ENCODE results near the gene RNF19B. TPM values are rescaled to one million over a fixed set of nuclear protein-coding genes. Genes with fewer than 3 reads are reported as not detected.

Gene RNF19B
- total RNA-seq, 2 experiments from 2014 or later: 14.0 to 15.8 TPM

- ATAC-seq (no peak), DNase-seq (no peak)
- no peaks in the 10 kb centered on the region for H3K36me3 Mint-ChIP-seq (ENCODE audit: low read depth)
- POLR2A ChIA-PET: no interaction called here
- CTCF ChIA-PET: interaction anchor here (0.9 to 3.8 kb wide), 3 partner anchors 9 to 195 kb away, joined by 3 to 33 read pairs (median 3); no protein-coding TSS in a partner anchor
- H3K27me3 Mint-ChIP-seq (ENCODE audit: low read depth): peaks cover 63% of the 10 kb centered on the region
- H3K4me3 Mint-ChIP-seq: no peak overlapping the region
- no peak overlapping the region for H3K27ac Mint-ChIP-seq
- no peaks in the 10 kb centered on the region for H3K9me3 Mint-ChIP-seq (ENCODE audit: insufficient read depth)
- H3K4me1 Mint-ChIP-seq (ENCODE audit: low read depth): peaks cover 4% of the 10 kb centered on the region
Observed at GRCh38 chr1:32890516-32891240, 73.9 kb downstream of the RNF19B start.

DNA sequence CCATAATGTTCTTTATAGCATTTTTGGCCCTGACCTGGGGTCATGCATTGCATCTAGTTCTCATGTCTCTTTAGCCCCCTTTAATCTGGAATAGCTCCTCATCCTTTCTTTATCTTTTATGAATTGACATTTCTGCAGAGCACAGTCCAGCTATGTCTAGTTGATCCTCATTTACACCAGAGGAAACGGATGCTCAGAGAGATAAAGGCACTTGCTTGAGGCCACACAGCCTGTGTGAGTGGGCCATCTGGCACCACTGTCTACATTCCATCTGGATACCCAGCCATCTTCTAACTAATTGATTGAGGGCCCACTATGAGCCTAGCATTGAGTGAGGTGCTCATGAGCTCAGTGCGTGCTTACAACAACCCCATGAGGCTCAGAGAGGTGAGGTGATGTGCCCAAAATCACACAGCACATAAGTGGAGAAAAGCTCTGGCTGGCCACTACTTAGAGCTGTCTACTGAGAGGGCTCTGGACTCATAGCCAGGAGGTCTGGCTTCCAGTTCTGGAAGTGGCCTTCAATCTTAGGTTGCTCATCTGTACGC is 74.8 kb downstream of the RNF19B start:
- Mint-ChIP-seq H3K9me3 (ENCODE audit: insufficient read depth) (no peaks in the 10 kb centered on the region), H3K27me3 (ENCODE audit: low read depth) (peaks cover 69% of the 10 kb centered on the region), H3K4me3 (no peak overlapping the region), H3K27ac (no peak overlapping the region), H3K4me1 (ENCODE audit: low read depth) (peaks cover 7% of the 10 kb centered on the region), H3K36me3 (ENCODE audit: low read depth) (no peaks in the 10 kb centered on the region)
- ChIA-PET POLR2A (no interaction called here), CTCF (interaction anchor here (1.0 to 1.3 kb wide), 2 partner anchors 10 to 177 kb away, joined by 3 read pairs; no protein-coding TSS in a partner anchor)
- DNase-seq (no peak), ATAC-seq (no peak)

- ChIA-PET CTCF (interaction anchor here (1.3 kb wide), 1 partner anchor 176 kb away, joined by 3 read pairs; no protein-coding TSS in a partner anchor), POLR2A (no interaction called here)
- DNase-seq: no peak
- H3K4me3 Mint-ChIP-seq: no peak overlapping the region
- peaks cover 7% of the 10 kb centered on the region for H3K4me1 Mint-ChIP-seq (ENCODE audit: low read depth)
- no peak for ATAC-seq
- H3K27ac Mint-ChIP-seq: no peak overlapping the region
- no peaks in the 10 kb centered on the region for H3K9me3 Mint-ChIP-seq (ENCODE audit: insufficient read depth)
- peaks cover 74% of the 10 kb centered on the region for H3K27me3 Mint-ChIP-seq (ENCODE audit: low read depth)
- no peaks in the 10 kb centered on the region for H3K36me3 Mint-ChIP-seq (ENCODE audit: low read depth)
Observed at GRCh38 chr1:32888677-32889420, 75.8 kb downstream of the RNF19B start.

DNA sequence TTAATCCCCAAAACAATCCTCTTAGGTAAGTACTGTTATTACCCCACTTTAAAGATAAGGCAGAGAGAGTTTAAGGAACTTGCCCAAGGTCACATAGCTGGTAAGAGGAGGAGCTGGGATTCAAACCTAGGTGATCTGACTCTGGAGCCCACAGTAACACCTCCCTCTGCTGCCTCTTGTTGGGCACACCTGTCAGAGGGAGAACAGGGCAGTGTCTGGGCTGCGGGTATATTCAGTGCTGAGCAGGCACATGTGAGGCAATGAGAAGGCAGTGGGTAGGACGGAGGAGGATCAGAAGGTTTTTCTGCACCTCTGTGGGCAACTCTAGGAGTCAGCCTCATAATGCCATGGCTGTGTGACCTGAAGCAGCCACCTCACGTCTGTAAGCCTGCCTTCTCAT is 76.5 kb downstream of the RNF19B start:
- H3K4me1 Mint-ChIP-seq (ENCODE audit: low read depth): peaks cover 7% of the 10 kb centered on the region
- no peak overlapping the region for H3K4me3 Mint-ChIP-seq
- no peaks in the 10 kb centered on the region for H3K36me3 Mint-ChIP-seq (ENCODE audit: low read depth)
- POLR2A ChIA-PET: no interaction called here
- CTCF ChIA-PET: no interaction called here
- no peak for ATAC-seq
- H3K9me3 Mint-ChIP-seq (ENCODE audit: insufficient read depth): no peaks in the 10 kb centered on the region
- H3K27me3 Mint-ChIP-seq (ENCODE audit: low read depth): peaks cover 77% of the 10 kb centered on the region
- no peak overlapping the region for H3K27ac Mint-ChIP-seq
- no peak for DNase-seq

- DNase-seq: no peak
- Mint-ChIP-seq H3K36me3 (ENCODE audit: low read depth) (no peaks in the 10 kb centered on the region), H3K9me3 (ENCODE audit: insufficient read depth) (no peaks in the 10 kb centered on the region), H3K4me1 (ENCODE audit: low read depth) (peaks cover 7% of the 10 kb centered on the region), H3K27ac (no peak overlapping the region), H3K27me3 (ENCODE audit: low read depth) (peaks cover 75% of the 10 kb centered on the region), H3K4me3 (no peak overlapping the region)
- CTCF ChIA-PET: interaction anchor here (1.3 kb wide), 1 partner anchor 169 kb away, joined by 3 read pairs; no protein-coding TSS in a partner anchor
- POLR2A ChIA-PET: interaction anchor here (1.1 kb wide), 1 partner anchor 10 kb away, joined by 4 read pairs; no protein-coding TSS in a partner anchor
- ATAC-seq: no peak
Observed at GRCh38 chr1:32887623-32888022, 77.0 kb downstream of the RNF19B start.

- Mint-ChIP-seq H3K9me3 (ENCODE audit: insufficient read depth) (no peaks in the 10 kb centered on the region), H3K4me1 (ENCODE audit: low read depth) (peaks cover 3% of the 10 kb centered on the region), H3K27me3 (ENCODE audit: low read depth) (peaks cover 68% of the 10 kb centered on the region), H3K27ac (no peak overlapping the region), H3K4me3 (no peak overlapping the region), H3K36me3 (ENCODE audit: low read depth) (no peaks in the 10 kb centered on the region)
- ChIA-PET CTCF (interaction anchor here (0.6 to 2.5 kb wide), 9 partner anchors 10 to 283 kb away, joined by 3 to 11 read pairs (median 3); no protein-coding TSS in a partner anchor), POLR2A (interaction anchor here (1.1 kb wide), 1 partner anchor 11 kb away, joined by 4 read pairs; no protein-coding TSS in a partner anchor)
- DNase-seq (no peak), ATAC-seq (no peak)
Observed at GRCh38 chr1:32886828-32887414, 77.7 kb downstream of the RNF19B start.

Other genes with a start within 250 kb of the RNF19B start
- gene YARS1, start 147.5 kb downstream of the RNF19B start, total RNA-seq: 100 to 1,000 TPM; 175 to 189 TPM
- gene S100PBP, start 147.2 kb downstream of the RNF19B start, total RNA-seq: 10 to 100 TPM; 78.3 to 78.9 TPM
- gene FNDC5, start 93.9 kb downstream of the RNF19B start, total RNA-seq: not detected
- not detected for gene HPCA, start 78.3 kb downstream of the RNF19B start, total RNA-seq
- gene TMEM54, start 63.4 kb downstream of the RNF19B start, total RNA-seq: not detected
- 100 to 1,000 TPM; 206 to 215 TPM for gene AK2, start 72.1 kb upstream of the RNF19B start, total RNA-seq
- gene AZIN2, start 116.3 kb upstream of the RNF19B start, total RNA-seq: 10 to 100 TPM; 11.0 to 12.0 TPM
- gene TRIM62, start 217.2 kb upstream of the RNF19B start, total RNA-seq: 10 to 100 TPM in 1 of 2 experiments, 1 to 10 TPM in 1; 9.7 to 10.0 TPM